ENCODE results near the gene CALML3.

Gene CALML3

DNA sequence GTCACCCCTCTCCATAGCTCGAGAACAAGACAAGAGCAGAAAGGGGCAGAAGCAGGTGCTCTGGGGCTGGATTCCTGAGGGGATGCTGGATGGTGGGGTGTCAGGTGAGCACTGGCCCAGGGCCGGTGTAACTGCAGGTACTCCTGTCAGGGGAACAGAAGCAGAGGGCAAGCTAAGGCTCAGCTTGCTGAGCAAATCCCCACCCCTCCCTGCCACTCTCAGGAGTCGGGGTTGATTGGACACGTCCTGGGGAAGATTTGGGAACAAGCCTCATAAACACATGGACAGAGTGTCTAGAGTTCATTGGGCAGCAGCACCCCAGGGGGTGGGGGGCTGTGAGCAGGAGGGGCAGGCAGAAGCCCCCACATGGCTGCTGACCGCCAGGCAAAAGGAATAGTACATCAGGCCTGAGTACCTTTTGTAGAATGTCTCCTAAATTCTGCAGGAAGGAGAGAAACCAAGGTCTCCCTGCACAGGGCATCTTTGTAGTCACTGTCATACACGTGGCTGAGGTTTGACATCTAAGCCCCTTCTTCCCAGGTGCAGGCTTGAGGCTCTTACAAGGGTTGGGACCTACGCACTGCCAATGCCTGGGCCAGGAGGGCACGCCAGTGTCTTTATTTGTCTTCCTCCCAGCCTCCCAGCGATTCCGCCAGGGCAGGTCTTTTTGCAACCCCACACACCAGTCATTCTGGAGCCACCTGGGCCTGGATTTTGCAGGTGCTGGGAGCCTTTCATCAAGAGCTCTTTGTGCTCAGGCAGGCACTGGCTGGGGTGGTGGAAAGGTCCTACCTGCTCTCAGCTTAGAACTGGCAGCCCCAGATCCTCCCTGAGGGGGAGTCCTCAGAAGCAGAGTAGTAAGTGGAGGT is 2.8 kb downstream of the CALML3 start:
- DNase-seq, result no peak

- no peak for DNase-seq
Measured at GRCh38 chr10:5528989-5529701, 4.4 kb downstream of the CALML3 start.

DNA sequence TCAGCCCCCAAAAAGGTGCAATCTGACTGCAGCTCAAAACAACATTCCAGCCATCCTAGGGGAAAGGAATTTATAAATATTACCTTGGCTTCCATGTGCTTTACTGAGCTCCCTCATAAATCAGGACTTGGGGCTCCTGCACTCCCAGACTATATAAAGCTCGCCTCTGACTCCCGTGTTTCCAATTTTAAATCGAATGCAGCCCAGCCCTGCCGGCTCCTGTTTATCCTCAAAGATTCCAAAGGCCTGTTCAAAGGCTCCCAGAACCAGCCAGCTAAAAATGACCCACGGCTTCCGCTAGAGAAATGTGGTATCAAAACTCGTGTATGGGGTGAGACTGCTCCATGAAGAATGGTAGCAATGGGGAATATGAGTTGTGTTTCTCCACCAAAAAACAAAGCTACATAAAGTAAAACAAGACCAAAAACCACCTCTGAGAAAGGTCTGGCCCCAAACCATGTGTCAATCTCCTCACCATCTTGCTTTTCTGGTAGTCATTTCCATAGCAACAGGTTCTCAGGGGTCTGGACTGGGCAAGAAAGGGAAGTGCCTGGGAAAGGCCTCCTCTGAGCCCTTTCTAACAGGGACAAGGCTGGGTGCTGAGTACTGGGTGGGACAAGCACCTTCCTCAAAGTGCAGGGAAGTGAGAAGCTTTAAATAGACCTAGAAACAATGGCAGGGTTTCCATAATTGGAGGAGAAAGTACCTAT is 5.1 kb downstream of the CALML3 start:
- no peak for DNase-seq

- no peak for DNase-seq
Measured at GRCh38 chr10:5530412-5530806, 5.6 kb downstream of the CALML3 start.

GRCh38 chr10:5530846-5531557 is 6.2 kb downstream of the CALML3 start:
- no peak for DNase-seq

GRCh38 chr10:5531558-5532306 is 7.0 kb downstream of the CALML3 start:
- no peak for DNase-seq

GRCh38 chr10:5532307-5532605 is 7.5 kb downstream of the CALML3 start:
- no peak for DNase-seq

GRCh38 chr10:5532618-5533097 is 7.9 kb downstream of the CALML3 start:
- no peak for DNase-seq

DNA sequence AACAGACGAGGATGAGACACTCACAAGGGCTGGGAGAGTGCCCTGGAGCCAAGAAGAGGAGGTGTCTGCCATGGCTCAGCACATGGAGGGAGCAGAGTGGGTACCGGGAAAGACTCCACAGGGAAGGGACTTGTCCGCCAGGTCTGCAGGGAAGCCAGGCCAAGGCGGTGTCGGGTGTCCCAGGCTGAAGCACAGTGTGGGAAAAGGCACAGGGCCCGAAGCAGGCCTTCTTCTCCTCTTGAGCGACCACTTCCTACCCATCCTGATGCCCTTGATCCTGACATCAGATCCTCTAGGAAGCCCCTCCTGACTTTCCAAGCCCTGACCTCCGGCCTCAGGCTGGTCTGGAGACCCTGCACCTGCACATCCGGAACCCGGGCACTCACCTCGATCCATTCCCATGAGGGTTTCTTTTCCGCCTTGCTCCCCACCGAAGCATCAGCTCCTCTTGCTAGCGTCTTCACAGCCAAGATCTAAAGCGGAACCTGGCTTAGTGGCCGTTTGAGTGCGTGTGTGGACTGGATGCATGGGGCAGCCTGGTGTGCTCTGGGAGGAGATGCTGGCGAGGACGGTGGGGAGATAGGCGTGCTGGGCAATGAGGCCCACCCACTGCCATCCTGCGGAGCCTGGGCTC is 8.5 kb downstream of the CALML3 start:
- no peak for DNase-seq

- DNase-seq, result no peak
Measured at GRCh38 chr10:5534051-5534821, 9.5 kb downstream of the CALML3 start.

DNA sequence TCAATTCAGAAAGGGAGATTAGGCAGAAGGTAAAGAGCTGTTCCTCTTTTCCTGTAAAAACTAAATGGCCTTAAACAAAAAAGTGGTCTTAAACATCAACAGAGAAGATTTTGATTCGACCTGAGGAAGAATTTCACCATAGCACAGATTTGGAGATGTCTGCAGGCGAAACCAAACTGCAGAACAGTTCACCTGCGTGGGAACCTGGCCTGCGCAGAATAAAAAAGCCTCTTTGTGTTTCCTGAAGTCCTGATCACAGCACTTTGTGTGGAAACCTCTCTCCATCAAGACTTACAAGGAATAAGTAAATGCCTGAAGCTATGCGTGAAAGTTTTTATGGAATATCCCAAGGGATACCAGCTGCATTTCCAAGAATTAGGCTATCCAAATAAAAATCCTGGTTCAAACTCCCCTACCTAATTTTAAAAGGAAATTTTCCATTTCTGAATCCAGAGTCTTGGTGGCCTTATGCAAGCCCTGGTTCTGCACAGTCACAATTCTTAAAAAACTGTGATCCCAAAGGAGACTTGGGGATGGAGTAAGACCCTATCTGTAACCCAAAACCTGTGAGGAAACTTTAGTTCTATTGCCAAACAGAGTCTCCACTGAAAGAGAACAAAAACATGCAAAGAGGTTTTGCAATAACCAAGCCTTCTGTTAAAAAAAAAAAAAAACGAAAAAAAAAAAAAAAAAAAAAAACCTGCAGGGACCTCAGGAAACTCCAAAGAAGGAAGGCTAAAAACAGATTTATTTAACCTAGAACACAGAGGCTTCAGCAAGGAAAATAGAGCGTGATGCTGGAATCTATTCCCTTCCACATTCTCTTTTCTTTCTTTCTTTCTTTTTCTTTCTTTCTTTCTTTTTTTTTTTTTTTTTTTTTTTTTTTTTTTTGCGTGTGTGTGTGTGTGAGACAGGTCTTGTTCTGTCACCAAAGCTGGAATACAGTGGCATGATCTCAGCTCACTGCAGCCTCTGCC is 10.4 kb downstream of the CALML3 start:
- peak; percentile 59 for DNase-seq

GRCh38 chr10:5536486-5537081 is 11.8 kb downstream of the CALML3 start:
- no peak for DNase-seq

GRCh38 chr10:5537684-5538083 is 12.9 kb downstream of the CALML3 start:
- no peak for DNase-seq

GRCh38 chr10:5538446-5538845 is 13.7 kb downstream of the CALML3 start:
- DNase-seq, result peak; percentile 63

GRCh38 chr10:5538892-5539651 is 14.3 kb downstream of the CALML3 start:
- DNase-seq, result no peak

DNA sequence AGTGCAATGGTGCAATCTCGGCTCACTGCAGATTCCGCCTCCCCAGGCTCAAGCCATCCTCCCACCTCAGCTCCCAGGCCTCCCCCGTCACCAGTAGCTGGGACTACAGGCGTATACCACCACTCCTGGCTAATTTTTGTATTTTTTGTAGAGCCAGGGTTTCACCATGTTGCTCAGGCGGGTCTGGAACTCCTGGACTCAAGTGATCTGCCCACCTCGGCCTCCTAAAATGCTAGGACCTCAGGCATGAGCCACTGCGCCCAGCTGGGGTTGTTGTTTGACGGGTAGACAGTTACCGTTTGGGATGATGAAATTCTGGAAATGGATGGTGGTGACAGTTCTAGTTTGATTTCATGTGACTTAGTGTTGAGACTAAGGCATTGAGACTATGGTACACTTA is 15.3 kb downstream of the CALML3 start:
- DNase-seq, result no peak

DNA sequence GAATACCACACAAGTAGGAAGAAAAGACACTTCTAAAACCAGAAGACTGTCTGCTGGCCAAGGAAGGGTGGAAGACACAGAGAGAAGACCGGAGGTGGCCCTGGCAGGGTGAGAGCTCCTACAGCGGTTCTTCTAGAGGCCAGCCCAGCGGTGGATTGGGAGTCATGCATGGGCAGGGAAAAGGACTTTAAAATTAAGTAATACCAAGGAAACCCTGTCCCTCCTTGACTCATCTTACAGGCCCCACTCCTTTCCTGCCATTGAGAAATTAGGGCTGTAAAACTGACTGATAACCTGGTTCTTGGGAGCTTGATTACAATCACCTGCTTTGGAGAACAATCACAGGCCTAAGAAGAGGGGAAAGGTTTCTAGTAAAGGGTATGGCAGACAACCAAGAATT is 16.1 kb downstream of the CALML3 start:
- DNase-seq, result no peak

- no peak for DNase-seq
Measured at GRCh38 chr10:5542100-5542499, 17.3 kb downstream of the CALML3 start.

Measured in fibroblast of skin of abdomen (primary cell).